IMR-90 (cell line): Measurements from ENCODE around the gene SIGLEC6. TPM values are rescaled to one million over a fixed set of nuclear protein-coding genes. Genes with fewer than 3 reads are reported as not detected.

Experiments used
- ATAC-seq: fragments of 200-7000 bp; cut with Tn5 transposase; 2 replicates; pipeline ENCODE4 v1.9.1; 2020; ENCODE audit warnings: low read depth, mild to moderate bottlenecking, moderate library complexity
- BruUV-seq: library from RNA; stranded (reverse); fragments of 400-500 nt; replicated peaks from 2 replicates; lab custom pipeline; 2021; lab: Mats Ljungman, UMichigan
- CTCF ChIA-PET: fragments of 300-600 bp; formaldehyde crosslinking; extraction: SDS; loops from one replicate; lab custom pipeline; 2021; ENCODE audit warnings: antibody characterized with exemption; lab: Yijun Ruan, JAX
- POLR2A ChIA-PET: fragments of 300-600 bp; sonication (Branson Sonifier 250); formaldehyde crosslinking; loops from one replicate; lab custom pipeline; 2022; ENCODE audit warnings: antibody characterized with exemption; ENCODE audit not compliant: unreplicated experiment; lab: Charles Lee
- DNase-seq: peaks from one replicate; pipeline ENCODE4 v3.0.0; 2013
- H2AFZ ChIP-seq: replicated peaks from 2 replicates; pipeline ENCODE3; 2013; ENCODE audit warnings: low read length, mild to moderate bottlenecking; ENCODE audit not compliant: poor library complexity
- H2AK5ac ChIP-seq: 2 replicates; pipeline ENCODE4 v1.6.1; 2013; ENCODE audit warnings: low read depth, low read length, inconsistent platforms
- H2AK9ac ChIP-seq: replicated peaks from 2 replicates; pipeline ENCODE3; 2013; ENCODE audit warnings: mild to moderate bottlenecking, low read depth, low read length, moderate library complexity; ENCODE audit not compliant: poor library complexity
- H2BK120ac ChIP-seq: 2 replicates; pipeline ENCODE4 v1.6.1; 2013; ENCODE audit warnings: low read depth, low read length, inconsistent platforms
- H2BK15ac ChIP-seq: 3 replicates; pipeline ENCODE4 v1.6.1; 2013; ENCODE audit warnings: low read depth, low read length, inconsistent platforms
- H2BK20ac ChIP-seq: 2 replicates; pipeline ENCODE4 v1.6.1; 2013; ENCODE audit warnings: low read depth, mild to moderate bottlenecking, inconsistent platforms, low read length, moderate library complexity
- H2BK5ac ChIP-seq: 2 replicates; pipeline ENCODE4 v1.6.1; 2013; ENCODE audit warnings: mild to moderate bottlenecking, low read depth, low read length, inconsistent platforms; ENCODE audit not compliant: poor library complexity, severe bottlenecking
- H3K14ac ChIP-seq: replicated peaks from 2 replicates; pipeline ENCODE4 v1.6.1; 2013; ENCODE audit warnings: low read depth, low read length, inconsistent platforms
- H3K18ac ChIP-seq: 2 replicates; pipeline ENCODE4 v1.6.1; 2013; ENCODE audit warnings: low read depth, low read length, control low read depth
- H3K23ac ChIP-seq: 2 replicates; pipeline ENCODE4 v1.6.1; 2013; ENCODE audit warnings: low read depth, low read length, inconsistent platforms
- H3K27ac ChIP-seq: 2 replicates; pipeline ENCODE4 v1.5.1; 2013; ENCODE audit warnings: mild to moderate bottlenecking, control low read depth, low read length; ENCODE audit not compliant: insufficient read depth
- H3K27me3 ChIP-seq: 2 replicates; pipeline ENCODE4 v1.6.1; 2013; ENCODE audit warnings: low read length; ENCODE audit not compliant: control insufficient read depth, insufficient read depth
- H3K36me3 ChIP-seq: 2 replicates; pipeline ENCODE4 v1.6.1; 2013; ENCODE audit warnings: low read length, mixed read lengths; ENCODE audit not compliant: control insufficient read depth, insufficient read depth
- H3K4ac ChIP-seq: 2 replicates; pipeline ENCODE4 v1.6.1; 2013; ENCODE audit warnings: low read depth, low read length, inconsistent platforms
- H3K4me1 ChIP-seq: 2 replicates; pipeline ENCODE4 v1.6.1; 2013; ENCODE audit warnings: low read length, mixed read lengths; ENCODE audit not compliant: control insufficient read depth, insufficient read depth
- H3K4me2 ChIP-seq: 2 replicates; pipeline ENCODE4 v1.6.1; 2013; ENCODE audit warnings: low read depth, mild to moderate bottlenecking, control low read depth, low read length, moderate library complexity
- H3K4me3 ChIP-seq: 2 replicates; pipeline ENCODE4 v1.5.1; 2013; ENCODE audit warnings: low read depth, mild to moderate bottlenecking, control low read depth, low read length, moderate library complexity; ENCODE audit not compliant: insufficient read depth
- H3K56ac ChIP-seq: 2 replicates; pipeline ENCODE4 v1.6.1; 2013; ENCODE audit warnings: low read length, inconsistent platforms; ENCODE audit not compliant: insufficient read depth; ENCODE audit errors: extremely low read depth
- H3K79me1 ChIP-seq, 2 experiments: 2 replicates each; pipeline ENCODE4 v1.6.1; 2013; ENCODE audit warnings: low read length in 2 of 2, inconsistent platforms in 1 of 2, low read depth in 1 of 2
- H3K9ac ChIP-seq: 2 replicates; pipeline ENCODE4 v1.6.1; 2013; ENCODE audit warnings: low read depth, low read length, control low read depth
- H3K9me1 ChIP-seq: 2 replicates; pipeline ENCODE4 v1.6.1; 2013; ENCODE audit warnings: low read length, inconsistent platforms; ENCODE audit not compliant: insufficient read depth
- H3K9me3 ChIP-seq: 2 replicates; pipeline ENCODE4 v1.6.1; 2013; ENCODE audit warnings: low read length; ENCODE audit not compliant: control insufficient read depth, insufficient read depth
- H4K20me1 ChIP-seq: 2 replicates; pipeline ENCODE4 v1.6.1; 2013; ENCODE audit warnings: low read length, inconsistent platforms; ENCODE audit not compliant: insufficient read depth
- H4K5ac ChIP-seq: 2 replicates; pipeline ENCODE4 v1.6.1; 2013; ENCODE audit warnings: mild to moderate bottlenecking, low read depth, low read length, control low read depth
- H4K8ac ChIP-seq, 2 experiments: 2 replicates each; pipeline ENCODE4 v1.6.1; 2013; ENCODE audit warnings: low read depth in 2 of 2, low read length in 2 of 2, control low read depth in 1 of 2, inconsistent platforms in 1 of 2
- H4K91ac ChIP-seq: 2 replicates; pipeline ENCODE4 v1.6.1; 2013; ENCODE audit warnings: low read depth, low read length, inconsistent platforms; ENCODE audit not compliant: insufficient read depth
- POLR2A ChIP-seq: IDR thresholded peaks from 2 replicates; pipeline ENCODE4 v1.6.1; 2012; ENCODE audit warnings: mild to moderate bottlenecking, low read depth, low read length
- WGBS, 2 experiments: methylation state at CpG; one replicate each; pipeline versions ENCODE4 v1.1.5 to v1.1.7; 2013; ENCODE audit warnings: missing lambda C conversion rate in 2 of 2; ENCODE audit not compliant: insufficient read length in 1 of 2; ENCODE audit errors: extremely low coverage in 2 of 2; 5-methylcytosine and 5-hydroxymethylcytosine counted together
- dilution Hi-C: fragments of 300-500 bp; cut with HindIII; formaldehyde crosslinking; loops from one replicate; pipeline ENCODE4 v1.14.3; 2018; ENCODE audit warnings: low sequenced_read_pairs; ENCODE audit not compliant: unreplicated experiment
- in situ Hi-C: fragments of 300-500 bp; cut with MboI; formaldehyde crosslinking; loops from 3 replicates; pipeline ENCODE4 v1.14.3; 2019; ENCODE audit warnings: low sequenced_read_pairs, inconsistent platforms, mixed read lengths
- intact Hi-C: fragments of 100-400 bp; cut with micrococcal nuclease; formaldehyde crosslinking; loops from 2 replicates; pipeline ENCODE4 v1.10.0; 2022
- polyA plus RNA-seq, 3 experiments: library from polyadenylated mRNA; depleted of rRNA; stranded (reverse); fragments of >200 nt; gene quantifications; 2 replicates each; pipeline ENCODE4 v1.2.3, GENCODE V29; 2012; ENCODE audit warnings: low replicate concordance in 1 of 3
- total RNA-seq: library from RNA; depleted of rRNA; stranded (reverse); fragments of >200 nt; gene quantifications from 2 replicates; pipeline ENCODE4 v1.2.3, GENCODE V29; 2012

The SIGLEC6 gene
- total and polyA plus RNA-seq, 2 of the 4 experiments (the other 2 are of a cell fraction): not detected

- CTCF ChIA-PET: no interaction called here
- WGBS, 2 experiments: 20% methylated on average over 1 of the region's 8 CpGs; no CpG with 5 or more reads in 1 of the 2 experiments
- POLR2A ChIA-PET: no interaction called here
Measured at GRCh38 chr19:51549533-51550324, 18.3 kb upstream of the SIGLEC6 start.

More at GRCh38 chr19:51549533-51550324, 18.3 kb upstream of the SIGLEC6 start:
- Histone ChIP-seq H4K20me1 (no peaks in the 10 kb centered on the region), H3K4ac (no peak overlapping the region), H4K91ac (no peak overlapping the region), H3K4me2 (no peak overlapping the region), H3K36me3 (no peaks in the 10 kb centered on the region), H3K18ac (no peak overlapping the region), H2AK9ac (no peak overlapping the region), H3K27me3 (no peaks in the 10 kb centered on the region), H3K79me1 (no peaks in the 10 kb centered on the region), H2BK15ac (no peak overlapping the region), H2BK120ac (no peak overlapping the region), H3K4me1 (no peaks in the 10 kb centered on the region), H2BK5ac (no peak overlapping the region), H4K5ac (no peak overlapping the region), H3K9ac (no peak overlapping the region), H3K56ac (no peak overlapping the region), H3K9me3 (peaks cover under 1% of the 10 kb centered on the region; the same call in 1 of the 2 replicates), H2AK5ac (no peak overlapping the region), H3K27ac (no peak overlapping the region), H3K14ac (no peak overlapping the region), H3K23ac (no peak overlapping the region), H2AFZ (no peak overlapping the region), H4K8ac (no peak overlapping the region), H2BK20ac (no peak overlapping the region), H3K9me1 (no peaks in the 10 kb centered on the region), H3K4me3 (no peak overlapping the region)
- in situ Hi-C loops (no loop called here), intact Hi-C loops (loop anchor here (5.0 kb wide), 1 partner anchor 127 kb away; no protein-coding TSS in a partner anchor), dilution Hi-C loops (no loop called here)
- no TSS peak for BruUV-seq
- ATAC-seq (no peak), DNase-seq (no peak)
- TF ChIP-seq POLR2A: no peak
